Breast epithelium (tissue), 4 donors: ENCODE measurements around the gene CCDC73. TPM values are rescaled to one million over a fixed set of nuclear protein-coding genes. Genes with fewer than 3 reads are reported as not detected.
"Not testable (repeated sequence)": the region's sequence is repeated elsewhere in the genome, so short reads cannot be mapped to it uniquely, and the experiment has no call there.

Experiments
- DNase-seq, 2 donors: peaks; one replicate each; pipeline ENCODE4 v3.0.0-alpha.2; 2019; ENCODE audit warnings: low spot score in 2 of 2
- H3K27ac ChIP-seq, 2 donors: fragments of 200-600 bp; sonication (generic) in 1 of 2; one replicate each; pipeline ENCODE4 v1.5.1; 2016 to 2019; ENCODE audit warnings: mild to moderate bottlenecking in 1 of 2
- H3K27me3 ChIP-seq, 2 donors: fragments of 200-600 bp; sonication (generic) in 1 of 2; one replicate each; pipeline versions ENCODE4 v1.5.1 to v1.6.0; 2017 to 2019; ENCODE audit warnings: control low read depth in 1 of 2, mild to moderate bottlenecking in 1 of 2
- H3K36me3 ChIP-seq: fragments of 200-600 bp; one replicate; pipeline ENCODE4 v1.5.1; 2019
- H3K4me1 ChIP-seq, 2 donors: fragments of 200-600 bp; sonication (generic); one replicate each; pipeline ENCODE4 v1.5.1; 2016 to 2019; ENCODE audit warnings: control low read depth in 1 of 2
- H3K4me3 ChIP-seq, 3 donors: fragments of 200-600 bp; sonication (generic); 1 replicate in 2 of 3; 2 replicates in 1 of 3; pipeline ENCODE4 v1.5.1; 2016 to 2019; ENCODE audit warnings: mild to moderate bottlenecking in 3 of 3, moderate library complexity in 2 of 3
- H3K9me3 ChIP-seq, 2 donors: fragments of 200-600 bp; sonication (generic) in 1 of 2; one replicate each; pipeline ENCODE4 v1.5.1; 2016 to 2019; ENCODE audit warnings: control low read depth in 1 of 2
- POLR2A ChIP-seq: fragments of 450-650 bp; IDR thresholded peaks from one replicate; pipeline ENCODE4 v1.6.1; 2016; ENCODE audit warnings: antibody characterized with exemption, mild to moderate bottlenecking, moderate library complexity
- POLR2AphosphoS5 ChIP-seq, 3 donors: sonication (generic); formaldehyde crosslinking; IDR thresholded peaks; one replicate each; pipeline ENCODE4 v1.6.1; 2017; ENCODE audit warnings: antibody characterized with exemption in 3 of 3
- intact Hi-C: fragments of 100-400 bp; cut with DNase I; formaldehyde crosslinking; loops from one replicate; pipeline ENCODE4 v1.15.1; 2023; ENCODE audit warnings: low total_unique reads
- total RNA-seq, 3 donors: library from RNA; depleted of rRNA; stranded (reverse); fragments of >200 nt; gene quantifications; one replicate each; pipeline ENCODE4 v1.1.0, GENCODE V29; 2016
- TF ChIP-seq, protein P1 (sequence below), 3 donors: fragments of 450-650 bp; IDR thresholded peaks; one replicate each; pipeline ENCODE4 v1.5.1; 2016 to 2017; ENCODE audit warnings: antibody characterized with exemption in 3 of 3, mild to moderate bottlenecking in 3 of 3, moderate library complexity in 3 of 3

Gene CCDC73
- total RNA-seq, 3 donors from 2014 or later: 0.15 to 0.33 TPM; not detected in 1

- H3K4me1 ChIP-seq: no peaks in the 10 kb centered on the region
- TF ChIP-seq POLR2AphosphoS5 (IDR thresholded peaks at IDR 0.05) (no peak), POLR2A (no peak)
- TF ChIP-seq, protein P1, sequence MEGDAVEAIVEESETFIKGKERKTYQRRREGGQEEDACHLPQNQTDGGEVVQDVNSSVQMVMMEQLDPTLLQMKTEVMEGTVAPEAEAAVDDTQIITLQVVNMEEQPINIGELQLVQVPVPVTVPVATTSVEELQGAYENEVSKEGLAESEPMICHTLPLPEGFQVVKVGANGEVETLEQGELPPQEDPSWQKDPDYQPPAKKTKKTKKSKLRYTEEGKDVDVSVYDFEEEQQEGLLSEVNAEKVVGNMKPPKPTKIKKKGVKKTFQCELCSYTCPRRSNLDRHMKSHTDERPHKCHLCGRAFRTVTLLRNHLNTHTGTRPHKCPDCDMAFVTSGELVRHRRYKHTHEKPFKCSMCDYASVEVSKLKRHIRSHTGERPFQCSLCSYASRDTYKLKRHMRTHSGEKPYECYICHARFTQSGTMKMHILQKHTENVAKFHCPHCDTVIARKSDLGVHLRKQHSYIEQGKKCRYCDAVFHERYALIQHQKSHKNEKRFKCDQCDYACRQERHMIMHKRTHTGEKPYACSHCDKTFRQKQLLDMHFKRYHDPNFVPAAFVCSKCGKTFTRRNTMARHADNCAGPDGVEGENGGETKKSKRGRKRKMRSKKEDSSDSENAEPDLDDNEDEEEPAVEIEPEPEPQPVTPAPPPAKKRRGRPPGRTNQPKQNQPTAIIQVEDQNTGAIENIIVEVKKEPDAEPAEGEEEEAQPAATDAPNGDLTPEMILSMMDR (IDR thresholded peaks at IDR 0.05): no peak
- intact Hi-C loops: no loop called here
- DNase-seq: no peak
- H3K9me3 ChIP-seq: no peaks in the 10 kb centered on the region
- H3K36me3 ChIP-seq: no peaks in the 10 kb centered on the region
- no peaks in the 10 kb centered on the region for H3K27me3 ChIP-seq
- no peak overlapping the region for H3K4me3 ChIP-seq
- H3K27ac ChIP-seq: no peak overlapping the region
These were observed 18.6 kb downstream of the CCDC73 start for GRCh38 chr11:32775908-32776307.

DNA sequence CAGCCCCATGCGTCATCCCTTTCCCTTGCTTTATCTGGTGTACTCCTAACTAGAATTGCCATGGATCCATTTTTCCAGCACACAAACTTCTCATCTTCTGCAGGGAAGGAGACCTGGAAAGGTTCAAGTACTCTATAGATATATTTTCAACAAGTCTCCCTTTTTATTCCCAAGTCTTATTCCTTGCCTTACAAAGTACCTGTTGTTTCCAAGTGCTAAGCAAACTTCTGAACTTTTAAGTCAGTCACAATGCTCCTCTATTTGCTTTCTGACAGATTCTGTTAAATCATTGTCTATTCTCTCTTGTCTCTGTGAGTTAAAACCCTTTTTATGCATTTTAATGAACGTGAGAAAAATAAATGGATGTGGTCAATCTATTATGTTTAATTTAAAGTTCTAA is 20.4 kb downstream of the CCDC73 start:
- Histone ChIP-seq H3K27me3 (no peaks in the 10 kb centered on the region), H3K27ac (no peak overlapping the region), H3K4me1 (no peaks in the 10 kb centered on the region), H3K9me3 (no peaks in the 10 kb centered on the region), H3K4me3 (no peak overlapping the region), H3K36me3 (no peaks in the 10 kb centered on the region)
- intact Hi-C loops: no loop called here
- no peak for TF ChIP-seq POLR2AphosphoS5 (IDR thresholded peaks at IDR 0.05)
- TF ChIP-seq, protein P1 (IDR thresholded peaks at IDR 0.05): no peak
- TF ChIP-seq POLR2A: no peak
- no peak for DNase-seq

- intact Hi-C loops: no loop called here
- no peak for DNase-seq
- H3K4me3 ChIP-seq: no peak overlapping the region
- no peak overlapping the region for H3K27ac ChIP-seq
- no peak for TF ChIP-seq POLR2AphosphoS5 (IDR thresholded peaks at IDR 0.05)
- TF ChIP-seq, protein P1 (IDR thresholded peaks at IDR 0.05): no peak
- no peak for TF ChIP-seq POLR2A
- H3K27me3 ChIP-seq: no peaks in the 10 kb centered on the region
- no peaks in the 10 kb centered on the region for H3K9me3 ChIP-seq
- no peaks in the 10 kb centered on the region for H3K36me3 ChIP-seq
- H3K4me1 ChIP-seq: no peaks in the 10 kb centered on the region
These were observed 21.7 kb downstream of the CCDC73 start for GRCh38 chr11:32772731-32773130.

DNA sequence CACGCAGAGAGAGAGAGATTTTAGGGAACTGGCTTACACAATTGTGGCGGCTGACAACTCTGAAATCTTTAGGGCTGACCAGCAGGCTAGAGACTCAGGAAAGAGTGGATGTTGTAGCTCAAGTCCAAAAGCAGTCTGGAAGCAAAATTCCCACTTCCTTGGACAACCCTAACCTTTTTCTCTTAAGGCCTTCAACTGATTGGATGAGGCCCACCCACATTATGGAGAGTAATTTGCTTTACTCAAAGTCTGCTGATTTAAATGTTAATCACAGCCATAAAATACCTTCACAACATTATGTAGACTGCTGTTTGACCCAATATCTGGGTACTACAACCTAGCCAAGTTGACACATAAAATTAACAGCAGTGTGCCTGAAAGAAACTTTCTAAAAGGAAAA is 32.7 kb downstream of the CCDC73 start:
- intact Hi-C loops, H3K4me3 ChIP-seq, H3K27me3 ChIP-seq, H3K4me1 ChIP-seq, H3K36me3 ChIP-seq, H3K9me3 ChIP-seq, DNase-seq, H3K27ac ChIP-seq: not testable (repeated sequence)

GRCh38 chr11:32758291-32758690 is 36.2 kb downstream of the CCDC73 start:
- TF ChIP-seq POLR2AphosphoS5 (IDR thresholded peaks at IDR 0.05): no peak
- no peak for DNase-seq
- Histone ChIP-seq H3K9me3 (no peaks in the 10 kb centered on the region), H3K4me1 (no peaks in the 10 kb centered on the region), H3K36me3 (no peaks in the 10 kb centered on the region), H3K4me3 (no peak overlapping the region), H3K27me3 (no peaks in the 10 kb centered on the region), H3K27ac (no peak overlapping the region)
- intact Hi-C loops: no loop called here

DNA sequence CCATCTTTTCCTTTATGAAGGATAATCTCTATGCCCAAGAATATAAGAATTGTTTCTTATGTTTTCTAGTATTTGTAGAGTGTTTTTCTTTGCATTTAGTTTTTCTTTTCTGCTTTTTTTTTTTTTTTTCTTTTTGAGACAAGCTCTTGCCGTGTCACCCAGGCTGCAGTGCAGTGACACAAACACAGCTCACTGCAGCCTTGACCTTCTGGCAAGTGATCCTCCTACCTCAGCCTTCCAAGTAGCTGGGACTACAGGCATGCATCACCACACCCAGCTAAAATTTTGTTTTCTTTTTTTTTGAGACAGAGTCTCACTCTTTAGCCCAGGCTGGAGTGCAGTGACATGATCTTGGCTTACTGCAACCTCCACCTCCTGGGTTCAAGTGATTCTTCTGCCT is 41.3 kb downstream of the CCDC73 start:
- H3K4me3 ChIP-seq, H3K27me3 ChIP-seq, H3K36me3 ChIP-seq, intact Hi-C loops, H3K4me1 ChIP-seq, H3K27ac ChIP-seq, DNase-seq: not testable (repeated sequence)
- peaks cover 7 to 11% of the 10 kb centered on the region in 2 donors for H3K9me3 ChIP-seq

- H3K4me3 ChIP-seq: no peak overlapping the region
- intact Hi-C loops: no loop called here
These were observed 42.5 kb downstream of the CCDC73 start for GRCh38 chr11:32752001-32752400.

More at GRCh38 chr11:32752001-32752400, 42.5 kb downstream of the CCDC73 start:
- H3K27me3 ChIP-seq: no peaks in the 10 kb centered on the region
- no peaks in the 10 kb centered on the region for H3K4me1 ChIP-seq
- DNase-seq: no peak
- peaks cover 12 to 17% of the 10 kb centered on the region in 2 donors for H3K9me3 ChIP-seq
- no peaks in the 10 kb centered on the region for H3K36me3 ChIP-seq
- TF ChIP-seq POLR2AphosphoS5 (IDR thresholded peaks at IDR 0.05): no peak
- no peak overlapping the region for H3K27ac ChIP-seq
